Activated naive CD4-positive, alpha-beta T cell (primary cell): Measurements from ENCODE around the gene MAEA.

Experiments used
- DNase-seq, 4 experiments: peaks; one replicate each; lab custom pipeline; 2025; lab: John Stamatoyannopoulos, UW

Gene MAEA

GRCh38 chr4:1300466-1301455 lies 11.1 kb downstream of the MAEA start:
- DNase-seq = no peak

GRCh38 chr4:1302159-1302558 lies 12.5 kb downstream of the MAEA start:
- no peak for DNase-seq

- no peak for DNase-seq
Observed at GRCh38 chr4:1305261-1305711, 15.6 kb downstream of the MAEA start.

- no peak for DNase-seq
Observed at GRCh38 chr4:1305781-1306455, 16.2 kb downstream of the MAEA start.

- no peak for DNase-seq
Observed at GRCh38 chr4:1307951-1308735, 18.5 kb downstream of the MAEA start.

GRCh38 chr4:1309261-1310010 lies 19.7 kb downstream of the MAEA start:
- peak in 3 of 4 experiments; percentile 16 to 35 (median 22) for DNase-seq

- no peak for DNase-seq
Observed at GRCh38 chr4:1310031-1310795, 20.5 kb downstream of the MAEA start.

GRCh38 chr4:1310796-1311631 lies 21.3 kb downstream of the MAEA start:
- DNase-seq = no peak

GRCh38 chr4:1312821-1313640 lies 23.3 kb downstream of the MAEA start:
- no peak for DNase-seq

- no peak for DNase-seq
Observed at GRCh38 chr4:1315306-1315705, 25.6 kb downstream of the MAEA start.

GRCh38 chr4:1315836-1316536 lies 26.3 kb downstream of the MAEA start:
- no peak for DNase-seq

- DNase-seq = no peak
Observed at GRCh38 chr4:1316537-1317168, 27.0 kb downstream of the MAEA start.

- DNase-seq = no peak
Observed at GRCh38 chr4:1317177-1318045, 27.7 kb downstream of the MAEA start.

- DNase-seq = no peak
Observed at GRCh38 chr4:1318046-1318375, 28.3 kb downstream of the MAEA start.

- DNase-seq = peak in 1 of 4 experiments; percentile 20
Observed at GRCh38 chr4:1318488-1319213, 29.0 kb downstream of the MAEA start.

- no peak for DNase-seq
Observed at GRCh38 chr4:1321486-1321885, 31.8 kb downstream of the MAEA start.
